GM18867 (cell line): ENCODE results near the gene BMP7.
"Not testable (repeated sequence)": the region's sequence is repeated elsewhere in the genome, so short reads cannot be mapped to it uniquely, and the experiment has no call there.

Experiments used
- ATAC-seq: cut with Tn5 transposase; IDR thresholded peaks from one replicate; pipeline ENCODE4 v1.9.1; 2021; ENCODE audit warnings: mild to moderate bottlenecking, moderate library complexity; ENCODE audit not compliant: unreplicated experiment

Gene BMP7

GRCh38 chr20:57288651-57289277 lies 22.3 kb upstream of the BMP7 start:
- no peak for ATAC-seq

GRCh38 chr20:57287901-57288300 lies 21.5 kb upstream of the BMP7 start:
- no peak for ATAC-seq

GRCh38 chr20:57287007-57287880 lies 20.8 kb upstream of the BMP7 start:
- ATAC-seq, result no peak

GRCh38 chr20:57283860-57284259 lies 17.4 kb upstream of the BMP7 start:
- ATAC-seq, result no peak

GRCh38 chr20:57282670-57283361 lies 16.4 kb upstream of the BMP7 start:
- peak; percentile 49 for ATAC-seq

- ATAC-seq, result no peak
Measured at GRCh38 chr20:57281900-57282299, 15.5 kb upstream of the BMP7 start.

DNA sequence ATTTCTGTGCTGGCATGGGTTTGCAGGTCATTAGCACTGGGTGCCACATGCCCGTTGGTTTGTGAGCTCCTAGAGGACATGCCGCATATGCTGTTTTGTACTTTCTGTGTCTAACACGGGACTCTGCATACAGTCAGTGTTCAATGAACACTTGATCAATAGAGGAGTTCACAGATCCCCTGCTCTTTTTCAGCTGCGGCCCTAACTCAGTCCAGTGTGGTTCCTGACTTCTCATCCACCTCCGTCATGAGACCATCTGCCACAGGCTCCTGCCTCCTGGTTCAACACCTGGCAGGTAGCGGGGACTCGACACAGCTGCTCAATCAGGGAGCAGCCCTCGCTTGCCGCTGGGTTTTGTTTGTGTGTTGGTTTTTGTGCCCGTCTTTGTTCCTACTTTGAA lies 13.8 kb upstream of the BMP7 start:
- no peak for ATAC-seq

GRCh38 chr20:57279548-57279947 lies 13.1 kb upstream of the BMP7 start:
- not testable (repeated sequence) for ATAC-seq

DNA sequence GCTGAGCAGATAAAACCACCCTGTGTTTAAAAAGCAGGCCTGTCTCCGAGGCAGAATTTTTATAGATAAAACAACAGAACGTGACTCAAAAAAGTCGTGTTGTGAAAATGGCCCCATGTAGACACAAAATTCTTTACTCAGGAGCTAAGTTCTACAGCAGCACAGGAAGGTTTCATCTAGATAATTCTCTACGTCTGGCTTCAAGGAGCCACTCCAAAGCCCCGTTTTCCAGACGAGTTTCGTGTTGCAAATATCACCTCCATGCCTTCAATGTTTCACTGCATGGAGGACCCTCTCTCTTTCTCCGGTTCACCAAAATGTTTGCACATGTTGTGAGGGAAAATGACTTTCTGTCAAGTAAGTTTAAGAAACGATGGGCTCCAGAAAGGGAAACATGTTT lies 12.0 kb upstream of the BMP7 start:
- ATAC-seq, result no peak

DNA sequence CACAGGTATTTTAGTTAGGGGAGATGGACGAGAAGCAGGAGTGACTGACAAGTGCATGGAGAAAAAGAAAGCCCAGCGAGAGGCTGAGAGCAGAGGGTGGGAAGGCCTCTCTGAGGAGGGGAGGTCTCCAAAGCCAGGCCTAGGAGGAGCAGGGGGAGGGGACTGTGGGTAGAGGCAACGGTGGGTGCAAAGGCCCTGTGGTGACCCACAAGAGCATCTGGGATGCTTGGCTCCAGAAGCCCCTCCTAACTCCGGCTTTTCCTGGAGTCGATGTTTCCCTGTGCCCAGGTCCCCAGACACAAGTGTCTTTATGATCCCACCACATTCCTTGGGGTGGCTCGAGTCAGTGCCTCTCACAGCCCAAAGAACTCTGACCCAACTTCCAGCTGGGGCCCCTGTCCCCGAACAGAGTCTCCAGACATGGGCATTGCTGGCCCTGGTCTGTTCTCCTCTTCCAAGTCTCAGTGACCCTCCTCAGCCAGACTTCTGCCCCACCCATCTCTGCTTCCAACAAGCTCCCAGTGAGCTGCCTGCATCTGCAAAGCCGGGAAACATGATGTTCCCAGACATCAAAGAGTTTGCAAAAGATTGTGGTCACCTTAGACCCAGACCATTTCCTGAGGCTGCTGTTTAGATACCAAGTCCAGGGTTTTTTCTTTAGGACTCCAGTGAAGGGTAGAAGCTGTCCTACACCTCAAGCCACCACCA lies 11.1 kb upstream of the BMP7 start:
- ATAC-seq, result no peak

DNA sequence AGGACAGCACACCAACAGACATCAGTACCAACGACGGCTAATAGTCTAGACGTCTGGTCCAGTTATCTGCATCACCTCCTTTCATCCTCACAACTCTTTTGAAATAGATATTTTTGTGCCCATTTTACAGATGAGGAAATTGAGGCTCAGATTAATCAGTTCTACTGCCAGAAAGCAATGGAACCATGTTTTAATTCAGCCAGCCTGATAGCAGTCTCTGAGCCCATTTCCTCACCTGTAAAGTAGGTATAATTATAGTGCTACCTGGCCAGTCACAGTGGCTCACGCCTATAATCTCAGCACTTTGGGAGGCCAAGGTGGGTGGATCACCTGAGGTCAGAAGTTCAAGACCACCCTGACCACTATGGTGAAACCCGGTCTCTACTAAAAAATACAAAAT lies 9.8 kb upstream of the BMP7 start:
- ATAC-seq, result no peak

DNA sequence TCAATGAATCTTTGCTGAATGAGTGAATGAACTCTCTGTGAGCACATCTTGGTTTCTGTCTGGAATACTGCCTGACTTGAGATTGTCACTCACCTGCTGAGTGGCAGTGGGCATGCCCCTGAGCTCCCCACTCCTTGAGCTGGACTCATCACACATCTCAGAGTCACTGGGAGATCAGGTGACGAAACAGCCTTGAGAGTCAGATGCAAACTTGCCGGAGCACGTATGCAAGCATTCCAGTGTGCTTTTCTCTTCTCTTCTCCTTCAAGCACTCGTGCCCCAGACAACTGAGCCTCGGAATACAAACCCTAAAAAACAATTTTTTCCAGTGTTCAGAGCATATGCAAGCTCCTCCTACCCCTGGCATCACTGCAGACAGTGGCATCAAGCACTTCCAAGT lies 9.4 kb upstream of the BMP7 start:
- ATAC-seq, result no peak

DNA sequence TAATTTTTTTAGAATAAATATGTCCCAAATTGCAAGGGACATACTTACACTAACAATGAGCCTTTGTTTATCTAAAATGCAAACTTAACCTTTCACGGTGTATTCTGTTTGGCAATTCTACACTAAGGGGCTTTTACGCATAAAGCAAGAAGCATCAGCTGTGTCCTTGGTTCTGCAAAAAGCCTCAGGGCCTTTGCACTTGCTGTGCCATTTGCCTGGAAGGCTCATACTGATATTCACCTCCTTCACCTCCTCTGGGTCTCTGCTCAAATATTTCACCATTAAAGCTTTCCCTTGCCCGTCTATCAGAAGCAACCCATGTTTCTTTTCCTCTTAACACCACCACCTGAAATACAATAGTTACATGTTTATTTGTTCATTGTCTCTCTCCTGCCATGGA lies 8.9 kb upstream of the BMP7 start:
- ATAC-seq, result no peak

GRCh38 chr20:57274846-57275245 lies 8.4 kb upstream of the BMP7 start:
- no peak for ATAC-seq

GRCh38 chr20:57274299-57274698 lies 7.9 kb upstream of the BMP7 start:
- no peak for ATAC-seq

DNA sequence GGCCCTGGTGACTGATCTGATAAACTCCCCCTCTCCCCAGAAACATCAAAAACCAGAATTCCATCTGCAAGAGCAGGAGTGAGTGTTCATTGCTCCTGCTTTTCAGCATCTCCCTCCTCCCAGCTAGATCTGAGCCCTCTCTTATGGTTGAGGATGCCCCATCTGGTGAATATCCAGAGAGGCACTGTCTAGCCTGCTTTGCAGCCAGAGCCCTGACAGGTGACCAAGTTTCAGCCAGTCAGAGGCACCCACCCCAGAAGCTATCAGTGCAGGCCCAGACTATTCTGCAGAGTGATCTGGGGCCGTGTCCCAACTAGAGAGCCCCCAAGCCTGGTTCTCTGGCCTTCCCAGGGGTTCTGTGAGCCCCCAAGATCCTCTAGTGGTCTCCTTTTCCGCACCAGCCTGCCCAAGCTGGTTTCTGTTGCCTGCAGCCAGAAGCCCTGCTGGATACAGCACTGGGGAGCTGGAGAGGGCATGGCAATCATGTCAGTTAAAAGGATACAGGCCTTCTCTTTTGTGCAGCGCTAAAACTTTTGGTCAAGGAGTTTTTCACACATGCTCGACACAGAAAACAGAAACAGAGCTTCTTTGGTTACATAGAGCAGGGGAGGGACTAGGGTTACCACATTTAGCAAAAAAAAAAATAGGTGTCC lies 6.6 kb upstream of the BMP7 start:
- ATAC-seq, result no peak

- no peak for ATAC-seq
Measured at GRCh38 chr20:57270204-57270984, 4.0 kb upstream of the BMP7 start.

DNA sequence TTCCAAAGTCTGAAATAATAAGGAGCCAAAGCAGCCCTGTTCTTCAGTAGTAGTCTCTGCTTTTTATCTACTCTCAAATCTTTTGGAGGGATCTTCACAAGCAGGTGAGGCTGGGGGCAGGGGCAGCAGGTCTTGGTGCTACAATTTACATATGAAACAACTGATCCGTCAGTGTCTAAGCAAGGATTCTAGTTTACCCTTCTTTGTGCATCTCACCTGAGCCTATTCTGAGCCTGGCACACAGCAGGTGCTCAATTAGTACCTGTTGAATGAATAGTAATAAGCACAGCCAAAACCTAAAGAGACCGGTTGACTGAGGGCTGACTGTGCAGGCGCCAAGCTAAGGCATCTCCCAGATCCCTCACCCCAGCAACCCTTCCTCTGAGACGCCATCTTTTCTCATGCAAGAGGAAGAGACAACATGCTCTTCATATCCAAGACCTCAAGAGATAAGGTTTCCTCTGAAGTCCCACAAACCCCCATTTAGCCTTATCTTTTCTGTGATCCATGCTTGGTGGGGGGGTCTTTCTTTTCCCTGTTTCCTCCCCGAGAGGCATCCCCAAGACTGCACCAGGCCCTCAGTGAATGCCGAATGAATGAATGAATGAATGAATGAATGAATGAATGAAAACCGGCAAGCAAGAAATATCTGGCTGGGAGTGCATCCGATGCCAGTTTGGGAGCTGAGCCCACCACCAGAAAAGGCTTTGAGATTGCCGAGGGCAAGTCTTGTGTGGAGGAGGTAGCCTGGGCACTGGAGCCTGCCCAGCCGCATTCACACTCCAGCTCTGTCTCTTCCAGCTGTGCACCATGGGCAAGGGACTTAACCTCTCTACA lies 2.9 kb upstream of the BMP7 start:
- ATAC-seq, result no peak

DNA sequence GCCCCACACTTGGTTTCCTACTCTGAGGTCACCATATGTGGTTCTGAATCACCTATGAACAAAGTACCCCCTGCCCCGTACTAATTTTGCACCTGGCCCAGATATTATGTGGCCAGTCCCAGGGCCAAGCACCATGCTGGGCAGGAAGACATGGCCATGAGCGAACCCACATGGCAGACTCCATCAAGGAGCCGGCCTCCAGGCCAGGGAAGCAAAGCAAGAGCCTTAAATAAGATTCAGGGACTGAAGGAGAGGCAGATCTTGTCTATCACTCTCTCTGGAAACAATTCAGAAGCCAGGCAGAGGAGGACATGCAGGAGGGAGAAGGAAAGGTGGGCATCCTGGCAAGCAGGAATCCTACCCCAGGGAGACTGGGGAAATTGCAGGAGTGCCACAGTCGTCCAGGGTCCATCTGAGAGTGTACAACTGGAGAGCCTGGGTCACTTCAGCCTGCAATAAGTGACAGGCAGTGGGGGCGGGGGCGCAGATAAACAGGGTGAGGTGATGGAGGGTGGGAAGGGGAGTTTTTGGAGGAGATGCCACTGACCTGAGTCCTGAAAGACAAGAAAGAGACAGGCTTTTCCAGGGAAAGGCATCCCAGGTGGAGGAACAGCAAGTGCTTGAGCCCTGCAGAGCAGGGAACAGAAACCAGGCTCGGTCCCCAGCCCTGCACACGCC lies 2.1 kb upstream of the BMP7 start:
- ATAC-seq, result no peak
